Stimulated activated CD4-positive, alpha-beta T cell treated with anti-CD3 and anti-CD28 coated beads, TNF-alpha, amount 100 ng/mL, for 1 hour (primary cell): ENCODE measurements around the gene SLAMF1.
"Not testable (repeated sequence)": the region's sequence is repeated elsewhere in the genome, so short reads cannot be mapped to it uniquely, and the experiment has no call there.

Source experiments
- DNase-seq, 3 donors: peaks; one replicate each; pipeline ENCODE4 v3.0.0-alpha.2; 2020; ENCODE audit warnings: low read depth in 3 of 3, low spot score in 1 of 3

SLAMF1 gene, protein sequence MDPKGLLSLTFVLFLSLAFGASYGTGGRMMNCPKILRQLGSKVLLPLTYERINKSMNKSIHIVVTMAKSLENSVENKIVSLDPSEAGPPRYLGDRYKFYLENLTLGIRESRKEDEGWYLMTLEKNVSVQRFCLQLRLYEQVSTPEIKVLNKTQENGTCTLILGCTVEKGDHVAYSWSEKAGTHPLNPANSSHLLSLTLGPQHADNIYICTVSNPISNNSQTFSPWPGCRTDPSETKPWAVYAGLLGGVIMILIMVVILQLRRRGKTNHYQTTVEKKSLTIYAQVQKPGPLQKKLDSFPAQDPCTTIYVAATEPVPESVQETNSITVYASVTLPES

DNA sequence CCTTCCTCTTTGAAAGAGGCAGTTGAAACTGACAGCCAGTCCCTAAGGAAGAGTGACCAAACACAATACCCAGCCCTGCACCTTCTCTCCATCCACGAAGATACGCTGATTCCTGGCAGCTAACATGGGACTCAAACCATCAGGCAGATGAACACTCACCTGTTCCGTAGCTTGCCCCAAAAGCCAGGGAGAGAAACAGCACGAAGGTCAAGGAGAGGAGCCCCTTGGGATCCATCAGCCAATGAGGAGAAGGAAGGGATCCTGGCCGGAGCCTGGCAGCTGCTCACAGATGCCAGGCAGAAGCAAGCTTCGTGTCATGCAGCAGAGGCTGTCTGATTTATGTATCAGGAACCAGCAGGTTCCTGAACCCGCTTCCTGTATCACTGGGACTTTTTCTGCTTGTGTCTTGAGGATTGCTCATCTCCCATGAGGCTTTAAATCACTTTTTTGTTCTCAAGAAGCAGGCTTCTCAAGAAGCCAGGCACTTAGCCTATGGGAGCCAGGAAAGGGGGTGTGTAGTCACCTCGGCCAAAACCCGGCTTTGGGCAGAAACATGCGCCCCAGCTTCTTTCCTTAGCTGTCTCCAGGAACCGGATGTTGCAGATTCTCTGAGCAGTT lies at the start of gene SLAMF1:
TSS of gene SLAMF1 (minus strand) at position 334 of the 618 bp plus-strand sequence. CDS start at position 235, 99 bp downstream.
- DNase-seq, result no peak

DNA sequence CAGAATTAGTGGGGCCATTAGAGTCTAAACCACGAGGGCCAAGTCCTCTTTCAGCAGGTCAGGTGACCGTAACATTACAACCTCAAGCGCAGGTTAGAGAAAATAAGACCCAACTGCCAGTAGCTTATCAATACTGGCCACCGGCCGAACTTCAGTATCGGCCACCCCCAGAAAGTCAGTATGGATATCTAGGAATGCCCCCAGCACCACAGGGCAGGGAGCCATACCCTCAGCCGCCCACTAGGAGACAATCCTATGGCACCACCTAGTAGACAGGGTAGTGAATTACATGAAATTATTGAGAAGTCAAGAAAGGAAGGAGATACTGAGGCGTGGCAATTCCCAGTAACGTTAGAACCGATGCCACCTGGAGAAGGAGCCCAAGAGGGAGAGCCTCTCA lies 45.5 kb upstream of the SLAMF1 start:
- not testable (repeated sequence) for DNase-seq

DNA sequence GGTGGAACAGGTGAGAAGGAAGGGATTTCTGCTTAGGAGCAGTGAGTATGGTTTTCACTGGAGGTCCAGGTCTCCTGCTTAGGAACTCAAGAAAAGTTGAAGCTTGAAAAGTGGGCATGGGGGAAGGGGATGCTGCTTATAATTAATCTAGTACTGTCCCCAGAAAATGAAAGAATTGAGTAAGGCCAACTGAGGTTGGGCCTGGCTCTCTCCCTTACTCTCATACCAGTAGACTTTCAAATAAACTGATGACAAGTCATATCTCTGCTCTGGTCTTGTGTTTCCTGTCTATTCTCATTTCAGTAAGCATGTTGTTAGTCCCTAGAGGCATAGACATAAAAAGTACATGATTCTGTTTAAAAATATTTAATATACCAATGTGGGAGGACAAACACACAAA lies 38.4 kb upstream of the SLAMF1 start:
- DNase-seq, result no peak

DNA sequence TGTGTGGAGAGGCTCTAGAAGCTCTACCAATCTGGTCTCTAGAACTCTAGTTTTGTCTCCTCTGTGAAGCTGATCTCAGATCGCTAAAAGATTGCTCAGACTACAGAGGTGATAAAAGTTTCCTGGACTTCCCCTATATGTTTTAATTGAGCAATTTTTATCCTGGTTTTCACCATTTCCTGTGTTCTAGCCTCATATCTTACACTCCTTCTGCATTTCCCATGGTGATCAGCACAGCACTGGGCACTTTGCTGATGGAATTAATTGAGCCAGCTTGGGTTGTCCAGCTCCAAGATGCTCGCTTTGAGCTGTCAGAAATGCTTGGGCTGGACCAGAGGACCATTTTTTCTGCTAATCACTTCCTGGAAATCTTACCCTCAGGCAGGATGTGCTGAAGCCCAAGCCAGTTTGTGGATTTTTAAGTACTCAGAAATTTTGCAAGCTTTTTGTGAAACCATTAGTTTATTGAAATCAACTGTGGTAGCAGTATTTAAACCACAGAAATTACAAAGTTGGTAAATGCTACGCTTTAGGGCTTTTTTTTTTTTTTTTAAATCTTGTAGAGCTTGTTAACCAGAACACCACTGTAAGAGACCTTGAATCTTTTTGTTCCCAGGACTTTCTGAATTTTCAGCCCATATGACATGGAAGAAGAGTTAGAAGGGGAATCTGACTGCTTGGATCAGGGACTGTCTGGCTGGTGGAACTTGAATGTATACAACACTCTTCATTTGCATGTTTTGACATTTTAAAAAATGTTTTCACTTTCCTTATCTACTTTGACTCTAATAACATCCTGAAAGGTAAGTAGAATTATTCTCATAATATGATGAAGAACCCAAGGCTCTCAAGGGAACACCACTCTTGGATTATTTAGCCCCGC lies 36.4 kb upstream of the SLAMF1 start:
- no peak for DNase-seq

DNA sequence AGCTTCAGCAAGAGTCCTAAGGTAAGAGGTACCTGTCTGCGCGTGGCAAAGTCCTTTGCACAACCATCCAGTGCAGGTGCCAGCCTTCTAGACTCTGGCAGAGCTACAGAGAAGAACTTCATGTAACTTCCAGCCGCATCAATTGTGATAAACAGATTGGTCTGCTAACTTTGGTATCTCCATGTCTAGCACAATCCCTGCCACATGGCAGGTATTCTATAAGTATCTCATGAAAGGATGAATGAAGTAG lies 35.0 kb upstream of the SLAMF1 start:
- no peak for DNase-seq

DNA sequence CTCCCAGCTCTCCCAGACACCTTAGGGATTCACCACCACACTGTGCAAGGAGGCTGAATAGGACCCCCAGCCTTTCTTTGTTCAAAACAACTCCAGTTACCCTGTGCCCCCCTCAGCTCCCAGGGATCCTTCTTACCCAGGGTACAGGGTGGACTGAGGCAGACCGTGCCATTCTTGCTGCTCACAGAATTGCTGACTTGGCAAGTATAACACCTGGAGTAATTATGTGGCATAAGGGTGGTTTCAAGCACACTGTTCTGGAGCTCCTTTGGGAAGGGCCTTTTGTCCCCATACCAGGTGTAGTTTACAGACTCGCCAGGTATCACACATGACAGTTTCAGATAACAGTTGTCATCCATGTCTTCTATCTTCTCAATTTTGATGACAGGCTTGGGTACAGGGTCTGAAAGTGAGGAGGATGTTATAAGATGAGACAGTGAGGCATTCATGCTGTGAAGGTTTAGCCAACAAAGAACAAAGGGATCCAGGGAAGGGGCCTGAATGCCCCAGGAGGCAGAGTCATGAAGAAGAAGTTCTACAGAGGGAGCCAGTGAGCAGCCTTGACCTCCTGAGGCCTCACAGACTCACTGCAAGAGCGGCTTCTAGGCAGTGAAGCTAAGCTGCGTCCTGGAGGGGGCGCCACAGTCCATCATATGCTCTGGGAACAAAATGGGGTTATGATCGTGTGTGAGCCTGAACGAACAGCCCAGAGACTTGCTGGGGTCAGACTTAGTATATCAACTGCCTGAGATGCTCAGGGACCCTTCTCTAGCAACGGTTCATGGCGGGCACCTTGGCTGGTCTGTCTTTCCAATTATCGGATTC lies 34.4 kb upstream of the SLAMF1 start:
- peak; percentile 71 to 81 (median 73) for DNase-seq

DNA sequence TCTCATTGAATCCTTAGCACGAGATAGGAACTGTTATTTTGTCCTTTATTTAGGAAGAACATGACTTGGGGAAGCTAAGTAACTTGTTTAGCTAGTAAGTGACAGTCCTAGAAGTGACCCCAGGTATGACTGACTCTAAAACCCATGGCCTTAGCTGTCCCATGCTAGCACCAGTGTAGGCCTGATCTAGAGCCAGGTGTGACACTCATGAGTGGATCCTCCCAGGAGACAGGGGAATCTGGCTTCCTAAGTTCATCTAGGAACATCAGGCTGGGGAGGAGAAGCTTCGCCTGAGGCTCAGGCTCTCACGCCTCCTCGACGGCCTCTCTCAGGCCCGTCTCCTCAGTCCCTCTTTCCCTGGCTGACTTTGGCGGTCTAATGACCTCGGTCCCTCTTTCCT lies 33.6 kb upstream of the SLAMF1 start:
- DNase-seq, result no peak

DNA sequence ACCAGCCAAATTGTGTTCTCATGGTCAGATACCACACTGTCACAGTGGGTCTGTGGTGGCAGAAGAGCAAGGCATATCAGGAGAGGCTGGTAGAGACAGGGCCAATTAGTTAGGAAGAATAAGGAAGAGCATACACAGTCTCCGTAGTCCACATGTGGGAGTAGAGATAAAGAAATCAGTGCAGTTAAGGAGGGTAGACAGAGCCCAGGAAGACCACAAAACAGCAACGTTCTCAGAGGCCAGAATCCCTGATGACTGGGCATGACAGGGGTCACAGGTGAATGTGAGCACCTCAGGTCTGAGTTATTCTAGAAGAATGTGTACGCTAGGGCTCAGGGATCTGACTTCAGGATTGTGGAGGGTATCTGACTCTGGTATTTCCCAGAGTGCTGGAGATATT lies 33.0 kb upstream of the SLAMF1 start:
- DNase-seq, result no peak

DNA sequence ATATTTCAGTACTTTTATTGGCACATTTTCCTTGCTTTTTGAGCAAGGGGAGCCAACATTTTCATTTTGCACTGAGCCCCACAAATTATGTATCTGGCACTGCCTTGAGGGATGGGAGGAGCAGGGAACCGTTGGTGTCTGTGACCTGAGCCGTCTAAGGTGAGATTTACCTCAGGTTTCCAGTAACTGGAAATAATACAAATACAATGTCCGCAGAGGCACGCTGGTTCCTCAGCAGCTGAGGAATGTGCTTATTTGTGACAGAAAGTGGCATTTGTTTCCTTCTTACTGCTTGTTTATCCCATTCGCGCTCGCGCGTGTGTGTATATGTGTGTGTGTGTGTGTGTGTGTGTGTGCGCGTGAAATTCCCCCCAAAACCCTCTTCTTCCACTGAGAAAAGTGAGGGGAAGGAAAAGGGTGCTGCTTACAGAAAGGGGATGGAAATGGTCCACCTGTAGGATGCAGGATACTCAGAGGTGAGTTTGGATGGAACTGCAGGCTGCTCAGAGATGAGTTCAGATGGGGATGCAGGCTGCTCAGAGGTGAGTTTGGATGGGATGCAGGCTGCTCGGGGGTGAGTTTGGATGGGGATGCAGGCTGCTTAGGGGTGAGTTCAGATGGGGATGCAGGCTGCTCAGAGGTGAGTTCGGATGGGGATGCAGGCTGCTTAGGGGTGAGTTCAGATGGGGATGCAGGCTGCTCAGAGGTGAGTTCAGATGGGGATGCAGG lies 30.2 kb upstream of the SLAMF1 start:
- no peak for DNase-seq

DNA sequence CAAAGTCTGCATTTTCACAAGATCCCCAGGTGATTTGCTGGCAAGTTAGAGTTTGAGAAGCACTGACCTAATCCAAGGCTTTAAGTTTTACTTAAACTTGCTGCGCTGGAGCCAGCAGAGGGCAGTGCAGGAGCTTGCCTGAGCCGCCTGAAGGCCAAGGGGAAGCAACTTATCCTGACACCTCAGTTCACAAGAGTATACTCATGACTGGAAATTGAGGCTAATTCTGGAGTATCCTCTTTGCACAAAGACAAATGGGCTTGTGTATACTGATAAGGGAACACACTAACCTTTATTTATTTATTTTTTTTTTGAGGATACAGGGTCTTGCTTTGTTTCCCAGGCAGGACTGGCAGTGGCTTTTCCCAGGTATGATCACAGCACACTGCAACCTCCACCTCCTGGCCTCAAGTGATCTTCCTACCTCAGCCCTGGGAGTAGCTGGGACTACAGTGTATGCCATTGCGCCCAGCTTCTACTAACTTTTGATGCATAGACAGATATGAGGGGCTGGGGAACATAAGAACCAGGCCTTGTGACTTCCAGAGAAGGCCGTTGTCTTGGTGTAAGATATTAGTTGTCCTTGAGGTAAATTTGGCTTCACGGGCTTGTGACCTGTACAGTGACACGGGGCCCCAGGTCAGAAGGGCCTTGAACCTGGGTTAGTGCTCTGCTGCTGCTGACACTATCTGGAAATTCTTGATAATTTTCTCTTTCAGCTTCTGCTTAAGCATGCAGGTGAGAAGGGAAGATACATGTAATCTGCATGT lies 29.0 kb upstream of the SLAMF1 start:
- peak; percentile 26 to 54 (median 49) for DNase-seq

DNA sequence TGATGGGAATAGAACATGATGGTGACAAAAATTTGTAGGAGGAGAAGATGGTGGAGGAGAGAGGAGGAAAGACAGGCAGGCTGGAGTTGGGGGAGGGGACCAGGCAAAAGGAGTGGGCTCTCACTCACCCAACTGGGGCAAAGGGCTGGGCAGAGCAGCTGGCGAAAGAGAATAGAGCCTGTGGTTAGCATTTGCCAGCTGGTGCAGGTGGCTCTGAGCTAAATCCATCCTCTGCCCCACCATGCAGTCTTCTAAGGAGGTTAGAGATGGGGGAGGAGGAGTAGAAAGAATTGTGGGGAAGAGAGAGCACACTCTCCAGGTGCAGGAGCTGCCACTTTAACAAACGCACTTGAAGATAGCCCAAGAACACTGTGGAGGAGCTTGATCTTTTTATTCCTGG lies 27.6 kb upstream of the SLAMF1 start:
- DNase-seq, result no peak

DNA sequence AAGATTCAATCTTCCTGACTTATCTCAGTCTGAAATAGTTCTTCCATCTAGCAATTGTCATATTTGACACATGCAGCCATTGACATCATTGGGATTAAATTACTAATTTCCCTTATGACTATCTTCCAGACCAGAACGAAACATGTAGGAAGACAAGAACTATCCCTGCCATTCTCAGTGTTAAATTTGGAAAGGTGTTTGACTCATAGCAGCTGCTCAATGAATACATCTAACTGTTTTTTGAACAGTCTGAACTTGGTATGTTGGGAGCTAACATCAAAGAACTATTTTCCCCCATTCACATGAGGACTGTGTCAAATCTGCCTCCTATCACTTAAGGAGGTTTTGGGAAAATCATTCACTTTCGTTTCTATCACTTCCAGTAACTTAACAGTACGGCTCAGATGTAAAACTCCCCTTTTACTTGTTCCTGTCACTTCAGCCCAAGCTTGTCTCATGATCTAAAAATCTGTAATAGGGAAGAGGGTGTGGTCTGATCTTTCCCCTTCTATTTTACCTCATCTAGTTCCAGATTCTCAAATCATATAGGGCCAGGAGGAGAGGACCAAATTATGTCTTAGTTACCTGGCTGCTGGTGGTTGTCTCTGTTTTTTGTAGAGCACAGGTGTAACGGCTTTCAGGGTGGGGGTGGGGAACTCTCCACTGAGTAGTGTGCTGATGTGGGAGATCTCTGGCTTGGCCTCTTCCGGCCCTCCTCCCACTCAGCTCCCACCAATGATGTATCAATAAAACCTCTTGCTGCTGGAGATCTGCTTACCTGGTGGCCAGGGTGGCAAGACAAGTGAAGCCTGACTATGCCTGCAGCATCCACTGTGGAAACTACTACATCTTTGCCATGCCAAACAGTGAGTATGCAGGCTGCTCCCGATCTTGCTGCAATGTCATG lies 26.2 kb upstream of the SLAMF1 start:
- DNase-seq, result no peak

DNA sequence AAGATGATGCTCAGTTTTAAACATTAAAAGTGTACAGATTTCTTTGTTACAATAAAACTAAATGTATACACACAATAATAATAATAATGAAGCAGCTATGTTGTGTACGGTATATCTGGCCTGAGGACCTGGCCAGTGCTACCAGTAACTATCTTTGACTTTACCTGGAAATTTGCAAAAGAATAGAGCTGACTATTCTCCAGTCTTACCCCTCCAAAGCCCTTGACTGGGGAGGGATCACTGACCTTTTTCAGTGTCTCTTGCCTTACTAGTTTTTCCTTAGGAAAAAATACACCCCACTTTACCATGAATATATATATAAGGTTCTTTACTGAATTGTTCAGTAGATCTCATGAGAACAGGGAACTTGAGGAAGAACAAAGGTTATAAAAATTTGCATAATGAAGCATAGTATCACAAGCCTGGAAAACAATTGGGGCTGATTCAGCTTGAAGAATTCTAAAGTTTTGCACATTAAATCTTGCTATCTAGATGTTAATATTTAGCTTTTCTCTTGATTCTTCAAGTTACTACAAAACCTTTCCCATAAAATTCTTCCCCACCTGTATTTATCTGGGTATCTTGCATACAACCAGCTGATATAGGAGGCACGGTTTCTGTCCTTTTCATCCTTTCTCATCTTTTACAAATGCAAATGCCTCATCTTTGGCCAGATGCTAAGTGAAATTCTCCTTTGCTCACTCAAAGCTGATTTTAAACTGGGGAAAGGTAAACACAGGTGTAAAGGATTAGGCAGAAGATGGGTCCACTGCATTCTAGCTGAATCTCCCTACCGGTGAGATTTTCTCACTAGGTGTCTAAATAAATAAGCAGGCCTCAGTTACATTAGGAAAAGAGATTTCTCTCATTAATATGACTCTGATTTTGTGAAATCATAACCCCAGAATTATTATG lies 25.0 kb upstream of the SLAMF1 start:
- no peak for DNase-seq

DNA sequence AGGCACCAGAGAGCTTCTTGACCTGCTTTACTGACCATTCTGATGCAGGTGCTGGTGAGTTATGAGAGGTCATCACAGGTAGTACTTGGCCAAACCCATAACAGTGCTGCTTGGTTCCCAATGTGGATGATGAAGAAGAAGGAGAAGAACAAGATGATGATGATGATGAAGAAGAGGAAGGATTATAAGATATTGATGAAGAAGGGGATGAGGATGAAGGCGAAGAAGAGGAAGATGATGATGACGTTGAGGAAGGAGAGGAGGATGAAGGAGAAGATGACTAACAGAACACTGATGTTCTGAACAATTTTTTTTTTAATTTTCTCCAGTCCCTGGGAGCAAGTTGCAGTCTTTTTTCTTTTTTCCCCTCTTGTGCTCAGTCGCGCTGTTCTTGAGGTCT lies 23.9 kb upstream of the SLAMF1 start:
- DNase-seq, result no peak

DNA sequence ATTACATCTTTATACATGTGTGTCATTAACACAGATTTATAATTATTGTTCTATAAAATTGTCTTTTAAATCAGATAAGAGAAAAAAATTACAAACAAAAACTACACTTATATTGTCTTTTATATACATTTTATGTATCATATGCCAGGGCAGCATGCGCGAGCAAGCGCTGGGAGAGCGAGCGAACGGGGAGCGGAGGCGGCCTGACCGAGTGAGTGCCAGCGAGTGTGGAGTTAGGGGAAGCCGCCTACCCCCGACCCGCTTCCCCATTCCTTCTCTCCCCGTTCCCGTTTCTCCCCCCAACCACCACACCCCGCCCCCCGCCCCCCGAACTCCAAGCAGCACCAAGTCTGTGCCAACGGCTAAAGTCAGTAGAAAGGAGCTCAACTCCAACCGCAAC lies 23.0 kb upstream of the SLAMF1 start:
- no peak for DNase-seq

DNA sequence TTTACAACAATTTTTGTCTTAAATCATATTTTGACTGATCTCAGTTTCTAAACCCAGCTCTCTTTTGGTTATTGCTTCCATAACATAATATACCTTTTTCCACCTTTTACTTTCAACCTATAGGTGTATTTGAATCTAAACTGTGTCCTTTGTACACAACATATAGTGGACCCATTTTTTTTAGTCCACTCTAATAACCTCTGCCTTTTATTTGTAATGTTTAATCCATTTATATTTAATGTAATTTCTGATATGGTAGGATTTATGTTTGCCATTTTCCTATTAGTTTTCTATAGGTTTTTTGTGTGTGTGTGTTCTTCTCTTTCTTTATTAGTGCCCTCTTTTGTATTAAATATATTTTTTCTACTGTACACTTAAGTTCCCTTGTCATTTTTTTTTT lies 22.4 kb upstream of the SLAMF1 start:
- no peak for DNase-seq

DNA sequence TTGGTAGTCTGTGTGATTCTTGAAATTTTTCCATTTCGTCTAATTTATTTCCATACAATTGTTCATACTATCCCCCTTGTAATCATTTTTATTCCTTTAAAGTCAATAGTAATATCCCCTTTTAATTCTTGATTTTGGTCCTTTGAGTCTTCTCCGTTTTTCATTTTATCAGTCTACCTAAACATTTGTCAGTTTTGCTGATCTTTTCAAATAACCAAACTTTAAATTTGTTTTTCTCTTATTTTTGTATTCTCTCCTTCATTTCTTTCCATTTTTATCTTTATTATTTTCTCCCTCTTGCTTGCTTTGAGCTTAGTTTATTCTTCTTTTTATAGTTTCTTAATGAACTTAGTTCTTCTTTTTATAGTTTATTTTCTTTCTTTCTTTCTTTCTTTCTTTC lies 21.1 kb upstream of the SLAMF1 start:
- no peak for DNase-seq

DNA sequence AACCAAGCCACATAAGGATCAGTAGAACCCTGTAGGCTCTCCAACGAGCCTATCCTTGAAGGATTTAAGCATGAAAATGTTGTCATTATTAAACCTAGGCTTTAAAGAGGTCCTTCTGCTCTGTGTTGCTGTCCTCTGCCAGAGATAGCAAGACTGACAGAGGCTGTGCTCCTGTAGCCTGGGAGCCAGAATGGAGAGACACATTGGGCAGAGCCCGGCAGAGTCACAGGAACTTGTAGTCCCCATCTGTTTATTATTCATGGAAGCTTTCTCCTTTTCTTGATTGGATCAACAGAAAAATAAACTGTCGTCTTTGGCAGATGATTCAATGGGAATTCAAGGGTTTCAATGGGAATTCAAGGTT lies 19.2 kb upstream of the SLAMF1 start:
- no peak for DNase-seq
